Loucy (cell line): Measurements from ENCODE around the gene PIWIL1.

ENCODE experiments used
- H2AFZ ChIP-seq: fragments of 200-600 bp; sonication (generic); 2 replicates; pipeline ENCODE4 v1.6.0; 2016; ENCODE audit warnings: antibody characterized with exemption, mild to moderate bottlenecking, low read length, moderate library complexity
- H3F3A ChIP-seq: fragments of 200-600 bp; 2 replicates; pipeline ENCODE4 v1.6.0; 2016; ENCODE audit warnings: antibody characterized with exemption, low read depth, mild to moderate bottlenecking
- H3K27me3 ChIP-seq: fragments of 200-600 bp; sonication (generic); 2 replicates; pipeline ENCODE4 v1.6.1; 2014; ENCODE audit warnings: low read length, mild to moderate bottlenecking; ENCODE audit not compliant: insufficient read depth, poor library complexity, severe bottlenecking
- H3K36me3 ChIP-seq: fragments of 200-600 bp; sonication (generic); 2 replicates; pipeline ENCODE4 v1.6.1; 2016; ENCODE audit warnings: low read length; ENCODE audit not compliant: insufficient read depth
- H3K4me1 ChIP-seq: fragments of 200-600 bp; sonication (generic); 2 replicates; pipeline ENCODE4 v1.5.1; 2014; ENCODE audit warnings: low read length, mild to moderate bottlenecking; ENCODE audit not compliant: insufficient read depth, poor library complexity, severe bottlenecking
- H3K4me2 ChIP-seq: fragments of 200-600 bp; sonication (generic); 2 replicates; pipeline ENCODE4 v1.6.0; 2014; ENCODE audit warnings: antibody characterized with exemption, low read length, low read depth, mild to moderate bottlenecking; ENCODE audit not compliant: poor library complexity, severe bottlenecking
- H3K4me3 ChIP-seq: fragments of 200-600 bp; sonication (generic); 2 replicates; pipeline ENCODE4 v1.5.1; 2014; ENCODE audit warnings: low read length, mild to moderate bottlenecking, mixed read lengths; ENCODE audit not compliant: poor library complexity, severe bottlenecking
- H3K79me2 ChIP-seq: fragments of 200-600 bp; sonication (generic); 2 replicates; pipeline ENCODE4 v1.6.1; 2014; ENCODE audit warnings: low read length; ENCODE audit not compliant: insufficient read depth
- H3K9ac ChIP-seq: fragments of 200-600 bp; sonication (generic); 2 replicates; pipeline ENCODE4 v1.6.0; 2014; ENCODE audit warnings: mild to moderate bottlenecking, low read depth, low read length, moderate library complexity; ENCODE audit not compliant: poor library complexity, severe bottlenecking
- H3K9me2 ChIP-seq: fragments of 200-600 bp; sonication (generic); replicated peaks from 2 replicates; pipeline ENCODE4 v1.6.1; 2016; ENCODE audit warnings: low read depth, low read length, mixed read lengths
- H3K9me3 ChIP-seq: fragments of 200-600 bp; sonication (generic); 2 replicates; pipeline ENCODE4 v1.6.1; 2014; ENCODE audit warnings: mild to moderate bottlenecking, antibody characterized with exemption, low read length, low read depth; ENCODE audit not compliant: insufficient read depth
- H4K20me1 ChIP-seq: fragments of 200-600 bp; sonication (generic); 2 replicates; pipeline ENCODE4 v1.6.0; 2014; ENCODE audit warnings: antibody characterized with exemption, low read length, mild to moderate bottlenecking; ENCODE audit not compliant: insufficient read depth, poor library complexity, severe bottlenecking
- EZH2phosphoT487 ChIP-seq: fragments of 200-600 bp; IDR thresholded peaks from 2 replicates; pipeline ENCODE4 v1.6.1; 2018; ENCODE audit warnings: antibody characterized with exemption, mild to moderate bottlenecking, moderate library complexity, borderline replicate concordance
- TF ChIP-seq, protein P1 (sequence below): fragments of 200-600 bp; sonication (generic); conservative IDR thresholded peaks from 2 replicates; pipeline ENCODE4 v1.5.1; 2014; ENCODE audit warnings: mild to moderate bottlenecking, antibody characterized with exemption, low read length

Gene PIWIL1

DNA sequence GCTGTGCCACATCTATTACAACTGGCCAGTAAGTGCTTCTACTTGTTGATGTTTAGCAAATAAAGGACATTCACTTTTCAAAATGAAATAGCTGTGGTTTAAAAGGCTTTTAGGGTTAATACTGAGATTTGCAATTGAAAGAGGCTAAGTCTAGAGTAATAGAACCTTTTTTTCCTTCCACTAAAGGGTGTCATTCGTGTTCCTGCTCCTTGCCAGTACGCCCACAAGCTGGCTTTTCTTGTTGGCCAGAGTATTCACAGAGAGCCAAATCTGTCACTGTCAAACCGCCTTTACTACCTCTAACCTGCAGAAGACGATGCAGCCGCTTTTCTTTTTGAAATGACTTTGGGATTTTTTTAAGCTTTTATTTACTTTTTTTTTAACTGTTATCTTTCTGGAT lies 33.6 kb downstream of the PIWIL1 start:
- Histone ChIP-seq H3K9me3 (no peaks in the 10 kb centered on the region), H3K27me3 (no peaks in the 10 kb centered on the region), H3K4me2 (no peak overlapping the region), H2AFZ (no peak overlapping the region), H3K9me2 (no peaks in the 10 kb centered on the region), H4K20me1 (no peaks in the 10 kb centered on the region), H3K9ac (no peak overlapping the region), H3F3A (no peaks in the 10 kb centered on the region), H3K4me1 (no peaks in the 10 kb centered on the region), H3K4me3 (no peak overlapping the region), H3K36me3 (no peaks in the 10 kb centered on the region), H3K79me2 (no peaks in the 10 kb centered on the region)
- TF ChIP-seq, protein P1, sequence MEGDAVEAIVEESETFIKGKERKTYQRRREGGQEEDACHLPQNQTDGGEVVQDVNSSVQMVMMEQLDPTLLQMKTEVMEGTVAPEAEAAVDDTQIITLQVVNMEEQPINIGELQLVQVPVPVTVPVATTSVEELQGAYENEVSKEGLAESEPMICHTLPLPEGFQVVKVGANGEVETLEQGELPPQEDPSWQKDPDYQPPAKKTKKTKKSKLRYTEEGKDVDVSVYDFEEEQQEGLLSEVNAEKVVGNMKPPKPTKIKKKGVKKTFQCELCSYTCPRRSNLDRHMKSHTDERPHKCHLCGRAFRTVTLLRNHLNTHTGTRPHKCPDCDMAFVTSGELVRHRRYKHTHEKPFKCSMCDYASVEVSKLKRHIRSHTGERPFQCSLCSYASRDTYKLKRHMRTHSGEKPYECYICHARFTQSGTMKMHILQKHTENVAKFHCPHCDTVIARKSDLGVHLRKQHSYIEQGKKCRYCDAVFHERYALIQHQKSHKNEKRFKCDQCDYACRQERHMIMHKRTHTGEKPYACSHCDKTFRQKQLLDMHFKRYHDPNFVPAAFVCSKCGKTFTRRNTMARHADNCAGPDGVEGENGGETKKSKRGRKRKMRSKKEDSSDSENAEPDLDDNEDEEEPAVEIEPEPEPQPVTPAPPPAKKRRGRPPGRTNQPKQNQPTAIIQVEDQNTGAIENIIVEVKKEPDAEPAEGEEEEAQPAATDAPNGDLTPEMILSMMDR, result no peak
- TF ChIP-seq EZH2phosphoT487, result no peak

DNA sequence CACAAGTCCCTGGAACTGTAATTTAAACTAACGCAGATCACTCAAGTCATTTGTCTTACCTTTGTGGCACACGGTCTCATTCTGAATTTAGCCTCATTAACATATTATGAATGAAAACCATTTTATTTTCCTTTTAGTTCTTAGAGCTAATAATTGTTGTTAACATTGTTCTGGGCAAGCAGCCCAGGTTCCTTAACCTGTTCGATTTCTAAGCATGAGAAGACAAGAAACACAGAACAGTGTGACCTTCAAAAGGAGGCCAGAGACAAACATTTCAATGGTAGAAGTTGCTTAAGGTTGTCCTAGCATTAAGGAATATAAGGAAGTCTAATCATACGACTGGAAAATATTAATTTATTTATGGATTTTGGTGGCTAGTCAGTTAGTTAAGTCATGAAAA lies 35.2 kb downstream of the PIWIL1 start:
- no peaks in the 10 kb centered on the region for H3K79me2 ChIP-seq
- H3K9me2 ChIP-seq, result no peaks in the 10 kb centered on the region

DNA sequence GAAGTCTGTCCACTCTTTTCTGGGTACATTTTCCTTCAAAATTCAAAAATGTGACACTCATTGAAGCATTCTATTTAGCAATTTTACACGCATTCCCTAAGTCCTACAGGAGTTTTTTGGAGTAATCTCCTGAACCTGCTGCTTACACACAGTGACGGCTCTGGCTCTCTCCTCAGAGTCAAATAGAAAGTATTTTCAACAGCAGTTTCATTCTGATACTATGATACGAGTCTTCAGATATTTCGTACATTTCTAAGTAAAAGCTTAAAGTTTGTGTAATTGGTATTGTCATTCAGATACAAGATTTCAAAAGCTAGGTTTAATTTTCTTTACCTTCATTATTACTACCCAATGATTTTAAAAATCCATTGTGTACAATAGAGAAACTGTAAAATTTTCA lies 36.4 kb downstream of the PIWIL1 start:
- no peaks in the 10 kb centered on the region for H3F3A ChIP-seq
- no peak overlapping the region for H3K9ac ChIP-seq
- H4K20me1 ChIP-seq, result no peaks in the 10 kb centered on the region
- no peaks in the 10 kb centered on the region for H3K36me3 ChIP-seq
- H3K9me3 ChIP-seq, result no peaks in the 10 kb centered on the region
- H3K79me2 ChIP-seq, result no peaks in the 10 kb centered on the region
- H3K4me2 ChIP-seq, result no peak overlapping the region
- H3K9me2 ChIP-seq, result no peaks in the 10 kb centered on the region
- H3K4me3 ChIP-seq, result no peak overlapping the region
- no peak overlapping the region for H2AFZ ChIP-seq
- H3K27me3 ChIP-seq, result no peaks in the 10 kb centered on the region
- no peaks in the 10 kb centered on the region for H3K4me1 ChIP-seq
- TF ChIP-seq, protein P1, result no peak
- TF ChIP-seq EZH2phosphoT487, result no peak

More for the DNA sequence above, 35.2 kb downstream of the PIWIL1 start:
- no peaks in the 10 kb centered on the region for H3F3A ChIP-seq
- H3K9ac ChIP-seq, result no peak overlapping the region
- H3K27me3 ChIP-seq, result no peaks in the 10 kb centered on the region
- no peaks in the 10 kb centered on the region for H4K20me1 ChIP-seq
- H3K4me3 ChIP-seq, result no peak overlapping the region
- H3K4me2 ChIP-seq, result no peak overlapping the region
- no peaks in the 10 kb centered on the region for H3K4me1 ChIP-seq
- TF ChIP-seq, protein P1, result no peak
- TF ChIP-seq EZH2phosphoT487, result no peak
- no peak overlapping the region for H2AFZ ChIP-seq
- no peaks in the 10 kb centered on the region for H3K9me3 ChIP-seq
- H3K36me3 ChIP-seq, result no peaks in the 10 kb centered on the region
